Ishikawa (cell line): Measurements from ENCODE around the gene TNNC1.

Experiments used
- CEBPB ChIP-seq: IDR thresholded peaks from 2 replicates; pipeline ENCODE4 v1.6.1; 2012
- CREB1 ChIP-seq: IDR thresholded peaks from 2 replicates; pipeline ENCODE4 v1.6.1; 2012; ENCODE audit warnings: low read depth
- EGR1 ChIP-seq: IDR thresholded peaks from 2 replicates; pipeline ENCODE4 v1.6.1; 2012
- EP300 ChIP-seq: IDR thresholded peaks from 2 replicates; pipeline ENCODE4 v1.6.1; 2012; ENCODE audit warnings: borderline replicate concordance
- FOXM1 ChIP-seq: IDR thresholded peaks from 2 replicates; pipeline ENCODE4 v1.6.1; 2012; ENCODE audit warnings: low read depth, borderline replicate concordance
- MAX ChIP-seq: IDR thresholded peaks from 2 replicates; pipeline ENCODE4 v1.6.1; 2012
- NFIC ChIP-seq: IDR thresholded peaks from 2 replicates; pipeline ENCODE4 v1.6.1; 2012
- RAD21 ChIP-seq: IDR thresholded peaks from 2 replicates; pipeline ENCODE4 v1.6.1; 2012; ENCODE audit warnings: low read depth
- REST ChIP-seq: IDR thresholded peaks from 2 replicates; pipeline ENCODE4 v1.6.1; 2012; ENCODE audit warnings: low read depth, mild to moderate bottlenecking
- TAF1 ChIP-seq: IDR thresholded peaks from 2 replicates; pipeline ENCODE4 v1.6.1; 2012; ENCODE audit warnings: low read depth, mild to moderate bottlenecking
- TCF12 ChIP-seq: IDR thresholded peaks from 2 replicates; pipeline ENCODE4 v1.6.1; 2012; ENCODE audit warnings: low read depth
- TEAD4 ChIP-seq: IDR thresholded peaks from 2 replicates; pipeline ENCODE4 v1.6.1; 2012
- USF1 ChIP-seq: IDR thresholded peaks from 2 replicates; pipeline ENCODE4 v1.6.1; 2012
- YY1 ChIP-seq: IDR thresholded peaks from 2 replicates; pipeline ENCODE4 v1.6.1; 2012; ENCODE audit warnings: low read depth
- ZBTB7A ChIP-seq: IDR thresholded peaks from 2 replicates; pipeline ENCODE4 v1.6.1; 2012; ENCODE audit warnings: low read depth

TNNC1 gene

GRCh38 chr3:52434491-52435115, 19.2 kb downstream of the TNNC1 start:
- TF ChIP-seq MAX = no peak
- no peak for TF ChIP-seq TAF1
- TF ChIP-seq CEBPB = no peak
- TF ChIP-seq TEAD4 = no peak
- no peak for TF ChIP-seq FOXM1
- TF ChIP-seq NFIC = no peak
- no peak for TF ChIP-seq USF1
- TF ChIP-seq TCF12 = no peak

- TF ChIP-seq EGR1 (no peak), RAD21 (no peak), CEBPB (no peak), TEAD4 (no peak), EP300 (no peak), REST (no peak)
Observed at GRCh38 chr3:52433996-52434479, 19.8 kb downstream of the TNNC1 start.

GRCh38 chr3:52433328-52433995, 20.4 kb downstream of the TNNC1 start:
- TF ChIP-seq REST (no peak), CREB1 (no peak), EP300 (no peak), FOXM1 (no peak), MAX (no peak), TAF1 (no peak), ZBTB7A (no peak), YY1 (no peak)

GRCh38 chr3:52432691-52433141, 21.1 kb downstream of the TNNC1 start:
- TF ChIP-seq REST = no peak
- TF ChIP-seq YY1 = no peak
- no peak for TF ChIP-seq NFIC
- no peak for TF ChIP-seq EP300
- TF ChIP-seq ZBTB7A = no peak
- no peak for TF ChIP-seq MAX
- no peak for TF ChIP-seq TCF12
- TF ChIP-seq TAF1 = no peak
- TF ChIP-seq CEBPB = no peak

GRCh38 chr3:52432225-52432624, 21.6 kb downstream of the TNNC1 start:
- TF ChIP-seq TAF1 (no peak), USF1 (no peak), REST (no peak), CREB1 (no peak), CEBPB (no peak), TCF12 (no peak), RAD21 (no peak), MAX (no peak), NFIC (no peak), EGR1 (no peak), YY1 (no peak), EP300 (no peak), FOXM1 (no peak), ZBTB7A (no peak), TEAD4 (no peak)
